ENCODE measurements around the gene WNT16.

The WNT16 gene

DNA sequence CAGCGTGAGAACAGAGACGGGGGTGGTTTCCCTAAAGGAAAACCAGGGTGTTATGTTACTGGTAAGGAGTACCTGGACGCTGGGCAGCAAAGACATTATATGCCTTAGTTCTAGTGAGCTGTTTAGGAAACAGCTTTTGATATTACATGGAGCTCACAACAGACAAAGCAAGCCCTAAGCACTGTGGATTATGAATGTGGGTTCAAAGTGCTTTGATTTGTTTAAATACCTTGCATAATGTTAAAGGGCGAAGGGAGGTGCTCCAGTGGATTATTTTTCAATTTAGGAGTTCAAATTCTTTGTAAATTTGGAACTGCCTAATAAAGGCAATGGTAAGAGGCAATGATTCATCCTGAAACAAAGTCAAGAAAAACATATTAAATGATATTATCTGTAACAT is 13.8 kb downstream of the WNT16 start:
- DNase-seq (ENCODE audit: low read depth in 2 of 2, low spot score in 1 of 2) = no peak

DNA sequence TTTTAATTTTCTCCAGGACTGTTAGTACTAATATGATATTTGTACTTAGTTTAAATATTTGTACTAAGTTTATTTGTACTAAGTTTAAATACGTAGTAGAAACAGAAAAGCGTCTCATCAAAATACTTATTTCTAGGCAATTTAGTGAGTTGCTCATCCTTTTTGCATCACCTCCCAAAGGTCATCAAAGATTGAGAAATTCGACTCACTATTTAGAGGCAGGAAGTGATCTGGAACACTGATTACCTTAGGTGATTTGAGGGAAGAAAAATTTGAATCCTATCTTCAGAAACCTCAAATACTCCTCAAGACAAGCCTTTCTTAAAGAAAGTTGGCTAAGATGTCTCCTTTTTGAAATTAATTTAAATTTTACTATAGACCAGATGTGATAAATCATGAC is 14.5 kb downstream of the WNT16 start:
- no peak for DNase-seq (ENCODE audit: low read depth in 2 of 2, low spot score in 1 of 2)

DNA sequence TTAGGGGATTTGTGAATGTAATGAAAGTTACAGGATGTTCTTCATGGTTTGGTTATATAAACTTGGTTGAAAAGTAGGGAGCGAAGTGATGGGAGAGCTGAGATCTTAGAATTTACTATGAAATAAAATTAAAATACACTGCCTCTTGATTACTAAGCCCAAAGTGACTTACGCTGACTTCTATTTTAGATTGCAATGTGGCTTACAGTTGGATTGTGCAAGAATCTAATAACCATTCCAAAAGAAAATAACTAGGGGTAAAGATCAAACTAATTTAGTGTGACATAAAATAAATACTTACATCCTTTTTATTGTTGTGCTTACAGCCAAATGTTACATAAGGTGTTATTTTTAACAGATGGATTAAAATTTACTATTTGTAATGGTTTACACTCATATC is 15.3 kb downstream of the WNT16 start:
- DNase-seq (ENCODE audit: low read depth in 2 of 2, low spot score in 1 of 2) = no peak

DNA sequence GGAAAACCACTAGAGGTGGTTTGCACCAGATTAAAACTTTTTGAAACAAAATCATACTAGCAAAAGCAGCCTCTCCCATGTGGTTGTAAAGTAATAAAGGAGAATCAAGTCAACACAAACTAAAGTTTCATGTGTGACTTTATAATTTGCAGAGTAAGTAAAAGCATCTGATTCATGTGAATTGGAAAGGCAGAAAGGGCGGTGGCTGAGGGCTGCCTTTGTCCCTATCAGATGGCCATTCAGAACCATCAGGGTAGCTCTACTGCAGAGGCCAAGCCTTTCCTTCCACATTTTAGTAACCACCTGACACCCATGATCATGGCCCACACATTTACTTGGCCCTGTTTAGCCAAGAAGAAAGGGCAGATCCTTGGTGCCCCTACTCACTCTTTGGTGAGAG is 15.7 kb downstream of the WNT16 start:
- no peak for DNase-seq (ENCODE audit: low read depth in 2 of 2, low spot score in 1 of 2)

DNA sequence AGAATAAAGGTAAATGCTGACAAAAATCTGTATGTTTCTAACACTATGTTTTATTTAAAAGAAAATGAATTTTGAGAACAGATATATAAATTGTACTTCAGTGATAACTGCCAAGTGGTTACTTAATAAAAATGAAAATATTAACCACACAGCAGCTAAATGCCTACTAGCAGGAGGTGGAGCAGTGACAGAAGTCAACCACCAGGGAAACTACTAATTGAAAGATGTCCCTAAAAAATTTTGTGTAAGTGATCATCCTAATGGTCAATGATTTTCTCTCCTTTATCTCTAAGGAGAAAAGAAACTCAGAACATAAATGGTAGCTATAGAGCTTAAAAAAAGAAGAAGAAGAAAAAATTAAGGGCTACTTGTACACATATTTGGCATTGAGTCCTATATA is 22.9 kb downstream of the WNT16 start:
- no peak for DNase-seq (ENCODE audit: low read depth in 2 of 2, low spot score in 1 of 2)

DNA sequence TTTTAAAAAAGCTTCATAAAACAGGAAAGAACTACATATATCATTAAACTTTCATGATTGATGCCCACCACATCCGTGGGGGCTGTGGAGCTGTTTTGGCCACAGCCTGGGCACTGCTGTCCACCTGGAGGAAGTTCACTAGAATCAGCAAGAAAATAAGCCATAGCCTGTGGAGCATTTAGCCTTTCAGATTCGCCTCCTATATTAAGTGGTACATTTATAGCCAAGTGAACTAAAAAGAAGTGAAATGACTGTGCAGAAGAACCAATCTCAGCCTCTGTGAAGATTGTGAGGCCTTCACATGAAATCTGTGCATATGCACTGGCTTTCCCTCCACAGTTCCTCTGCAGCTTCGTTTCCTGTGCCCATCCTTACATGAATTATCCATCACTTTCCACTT is 23.5 kb downstream of the WNT16 start:
- DNase-seq (ENCODE audit: low read depth in 2 of 2, low spot score in 1 of 2) = no peak

DNA sequence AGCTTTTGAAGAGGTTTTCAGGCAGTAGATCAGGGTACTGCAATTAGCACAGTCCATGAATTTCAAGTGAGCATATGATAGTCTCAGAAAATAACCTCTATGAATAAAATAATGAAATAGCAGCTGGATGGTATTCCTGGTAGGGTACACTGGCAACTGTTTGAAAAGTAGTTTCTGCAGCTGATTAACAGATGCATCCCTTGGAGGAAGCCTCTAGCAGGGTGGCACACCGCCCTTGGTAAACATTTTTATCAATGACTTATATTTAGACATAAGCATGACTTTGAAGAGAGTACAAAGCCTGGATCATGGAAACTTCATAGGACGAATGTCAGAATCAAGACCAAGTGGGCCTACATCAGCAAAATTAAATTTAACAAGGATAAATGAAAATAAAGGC is 26.8 kb downstream of the WNT16 start:
- DNase-seq (ENCODE audit: low read depth in 2 of 2, low spot score in 1 of 2) = no peak

DNA sequence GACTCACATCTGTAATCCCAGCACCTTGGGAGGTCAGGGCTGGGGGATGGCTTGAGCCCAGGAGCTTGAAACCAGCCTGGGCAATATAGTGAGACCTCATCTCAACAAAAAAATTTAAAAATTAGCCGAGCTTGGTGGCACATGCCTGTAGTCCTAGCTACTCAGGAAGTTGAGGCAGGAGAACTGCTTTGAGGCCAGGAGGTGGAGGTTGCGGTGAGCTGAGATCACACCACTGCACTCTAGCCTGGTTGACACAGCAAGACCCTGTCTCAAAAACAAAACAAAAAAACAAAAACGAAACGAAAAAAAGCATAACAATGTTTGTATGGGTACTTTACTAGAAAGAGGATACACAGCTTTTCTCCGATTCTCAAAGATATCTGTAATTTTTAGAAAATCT is 31.8 kb downstream of the WNT16 start:
- DNase-seq (ENCODE audit: low read depth in 2 of 2, low spot score in 1 of 2) = no peak

DNA sequence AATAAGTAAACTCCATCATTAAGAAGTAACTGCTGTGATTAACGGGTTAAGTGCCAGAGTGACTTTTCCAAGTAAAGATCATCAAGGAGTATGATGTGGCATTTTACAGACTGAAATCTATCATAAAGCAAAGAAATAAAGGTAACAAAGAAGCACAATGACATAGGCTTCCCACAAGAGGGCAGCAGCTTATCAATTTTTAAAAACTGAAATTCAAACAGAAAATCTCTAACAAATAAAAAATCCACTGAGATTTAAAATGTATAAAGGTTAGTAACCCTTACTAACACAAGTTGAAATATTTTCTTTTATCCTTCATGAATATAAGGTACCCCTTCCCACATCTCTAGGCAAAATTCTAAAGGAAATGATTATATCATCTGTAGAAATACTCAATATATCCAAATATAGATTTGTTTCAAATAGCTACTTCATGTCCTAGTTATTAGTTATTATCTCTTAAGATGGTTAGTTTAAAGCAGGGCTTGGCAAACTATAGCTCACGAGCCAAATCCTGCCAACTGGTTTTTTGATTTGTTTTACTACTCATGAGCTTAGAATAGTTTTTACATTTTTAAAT is 38.1 kb downstream of the WNT16 start:
- DNase-seq (ENCODE audit: low read depth in 2 of 2, low spot score in 1 of 2) = no peak

DNA sequence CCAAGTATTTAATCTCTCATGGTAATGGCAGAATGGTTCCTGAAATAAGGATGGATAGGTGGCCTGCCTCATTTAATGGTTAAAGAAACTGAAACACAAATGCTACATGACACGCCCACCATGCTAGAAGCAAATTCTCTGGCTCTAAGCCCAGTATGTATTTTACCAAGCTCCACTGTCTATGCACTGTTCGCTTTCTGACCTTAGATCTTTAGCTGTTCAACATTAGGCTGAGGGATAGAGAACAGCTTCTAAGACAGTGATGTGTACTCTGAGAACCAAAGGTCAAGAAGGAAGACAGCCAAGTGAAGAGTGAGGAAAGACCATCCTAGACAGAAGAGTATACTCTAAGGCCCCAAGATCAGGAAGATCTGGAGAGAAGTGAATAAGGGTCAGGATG is 40.7 kb downstream of the WNT16 start:
- DNase-seq (ENCODE audit: low read depth in 2 of 2, low spot score in 1 of 2) = no peak

DNA sequence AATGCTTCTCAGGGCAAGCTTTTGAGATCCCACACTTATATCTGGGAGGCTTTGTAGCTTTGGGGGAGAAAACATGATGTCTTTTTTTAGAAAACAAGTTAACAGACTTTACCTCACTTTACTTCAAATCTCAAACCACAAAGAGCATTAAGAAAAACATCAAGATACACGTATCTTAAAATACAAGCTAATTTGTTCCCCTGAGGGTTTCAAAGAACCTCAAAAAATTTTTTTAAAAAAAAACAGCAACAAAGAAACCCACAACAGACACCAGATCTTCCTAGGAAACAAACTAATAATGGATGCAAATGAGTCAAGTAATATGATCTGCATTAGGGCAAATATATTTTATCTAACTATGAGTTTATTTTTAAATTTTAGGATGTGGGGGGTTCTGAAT is 42.6 kb downstream of the WNT16 start:
- no peak for DNase-seq (ENCODE audit: low read depth in 2 of 2, low spot score in 1 of 2)

DNA sequence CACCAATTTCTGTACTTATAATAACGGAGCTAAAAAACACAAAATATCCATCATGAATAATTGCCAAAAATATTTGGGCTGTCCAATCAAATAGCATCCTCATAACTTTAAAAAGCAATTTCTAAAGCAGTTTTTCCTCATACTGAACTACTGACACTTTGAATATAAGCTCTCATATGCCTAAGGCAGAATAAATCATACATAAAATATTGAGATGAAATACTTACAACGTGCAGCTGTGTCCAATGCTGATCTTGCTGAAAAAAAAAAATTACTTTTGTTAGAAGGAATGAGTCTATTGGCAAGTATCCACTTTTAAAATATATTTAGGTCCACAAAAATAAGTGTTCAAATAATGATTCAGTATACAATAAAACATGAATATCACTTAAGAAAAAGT is 43.1 kb downstream of the WNT16 start:
- no peak for DNase-seq (ENCODE audit: low read depth in 2 of 2, low spot score in 1 of 2)

DNA sequence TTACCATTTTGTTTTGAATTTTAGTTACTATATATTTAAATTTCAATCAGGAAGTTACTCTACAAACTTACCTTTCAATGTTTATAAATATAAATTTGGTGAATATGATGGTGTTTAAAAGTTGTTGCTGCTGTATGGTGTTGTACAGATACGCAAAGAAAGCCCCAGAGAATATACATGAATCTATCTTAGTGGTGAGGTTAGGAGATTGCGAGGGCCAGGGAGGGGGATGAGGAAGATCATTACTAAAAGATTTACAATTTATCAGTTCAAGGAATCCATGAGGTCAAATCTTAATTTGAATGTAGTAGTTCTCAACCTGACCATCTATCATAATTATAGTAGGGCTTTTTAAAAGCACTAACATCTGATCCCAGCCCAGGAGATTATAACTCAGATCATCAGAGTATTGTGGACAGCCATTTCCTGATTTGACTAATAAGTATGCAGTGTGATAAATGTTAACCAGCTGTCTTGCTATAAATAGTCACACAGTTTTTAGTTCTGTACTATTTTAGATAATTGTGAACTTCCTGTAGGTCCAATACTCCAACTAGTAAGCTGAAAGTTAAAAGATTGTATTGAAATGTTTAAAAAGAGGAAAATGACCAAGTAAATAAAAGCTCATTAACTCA is 43.7 kb downstream of the WNT16 start:
- DNase-seq (ENCODE audit: low read depth in 2 of 2, low spot score in 1 of 2) = no peak

DNA sequence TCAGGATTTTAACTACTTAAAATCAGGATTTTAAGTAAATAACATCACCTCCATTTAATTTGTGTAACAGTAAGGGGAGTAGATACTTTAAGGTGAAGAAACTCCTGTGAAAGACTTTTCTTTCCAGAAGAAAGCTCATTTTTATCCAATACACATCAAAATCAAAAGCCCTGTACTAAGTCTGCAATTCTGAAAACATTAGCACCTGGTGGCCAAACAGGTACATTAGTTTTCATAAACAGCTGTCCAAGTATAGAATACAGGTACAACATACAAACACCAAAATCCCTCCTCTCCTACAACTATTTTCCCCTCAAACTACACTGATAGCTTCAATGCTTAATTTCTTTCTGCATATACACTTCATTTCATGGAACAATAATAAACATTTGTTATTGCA is 44.4 kb downstream of the WNT16 start:
- DNase-seq (ENCODE audit: low read depth in 2 of 2, low spot score in 1 of 2) = no peak

DNA sequence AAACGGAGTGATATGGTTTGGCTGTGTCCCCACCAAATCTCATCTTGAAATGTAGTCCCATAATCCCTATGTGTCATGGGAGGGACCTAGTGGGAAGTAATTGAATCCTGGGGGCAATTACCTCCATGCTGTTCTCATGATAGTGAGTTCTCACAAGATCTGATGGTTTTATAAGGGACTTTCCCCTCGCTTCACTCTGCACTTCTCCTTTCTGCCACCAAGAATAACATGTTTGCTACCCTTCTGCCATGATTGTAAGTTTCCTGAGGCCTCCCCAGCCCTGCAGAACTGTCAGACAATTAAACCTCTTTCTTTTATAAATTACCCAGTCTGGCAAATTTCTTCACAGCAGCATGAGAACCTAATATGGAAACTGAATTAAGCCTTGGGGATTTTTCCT is 48.2 kb downstream of the WNT16 start:
- no peak for DNase-seq (ENCODE audit: low read depth in 2 of 2, low spot score in 1 of 2)

DNA sequence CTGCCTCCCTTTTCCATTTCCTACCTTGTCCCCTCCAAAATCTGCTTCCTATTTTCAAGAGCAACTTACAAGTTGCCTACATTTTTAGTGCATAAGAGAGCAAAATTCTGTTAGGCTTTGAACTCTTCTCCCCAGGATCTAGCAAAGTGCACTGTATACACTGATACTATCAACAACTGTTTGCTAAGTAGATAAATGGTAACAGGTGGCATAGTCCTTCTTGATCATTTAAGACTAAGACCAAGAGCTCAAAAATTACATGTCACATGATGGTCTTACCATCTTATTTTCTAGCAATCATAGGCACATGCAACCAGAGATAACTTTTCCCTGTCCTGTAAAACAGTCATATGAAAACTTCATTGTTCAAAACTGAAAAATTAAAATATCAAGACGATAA is 51.1 kb downstream of the WNT16 start:
- DNase-seq (ENCODE audit: low read depth in 2 of 2, low spot score in 1 of 2) = no peak

DNA sequence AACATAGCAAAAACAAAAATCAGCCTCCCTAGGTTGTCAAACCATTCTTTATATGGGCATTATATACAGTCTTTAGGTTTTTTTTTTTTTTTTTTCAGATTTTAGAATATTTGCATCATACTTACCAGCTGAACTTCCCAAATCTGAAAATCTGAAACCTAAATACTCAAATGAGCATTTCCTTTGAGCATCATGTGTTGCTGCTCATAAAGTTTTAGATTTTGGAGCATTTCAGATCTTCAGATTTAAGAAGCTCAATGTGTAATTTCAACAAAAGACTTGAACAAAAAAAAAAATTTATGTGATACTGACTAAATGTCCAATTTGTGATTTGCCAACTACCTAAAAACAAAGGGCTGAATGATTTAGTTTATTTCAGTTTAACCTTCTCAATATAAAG is 53.7 kb downstream of the WNT16 start:
- no peak for DNase-seq (ENCODE audit: low read depth in 2 of 2, low spot score in 1 of 2)

DNA sequence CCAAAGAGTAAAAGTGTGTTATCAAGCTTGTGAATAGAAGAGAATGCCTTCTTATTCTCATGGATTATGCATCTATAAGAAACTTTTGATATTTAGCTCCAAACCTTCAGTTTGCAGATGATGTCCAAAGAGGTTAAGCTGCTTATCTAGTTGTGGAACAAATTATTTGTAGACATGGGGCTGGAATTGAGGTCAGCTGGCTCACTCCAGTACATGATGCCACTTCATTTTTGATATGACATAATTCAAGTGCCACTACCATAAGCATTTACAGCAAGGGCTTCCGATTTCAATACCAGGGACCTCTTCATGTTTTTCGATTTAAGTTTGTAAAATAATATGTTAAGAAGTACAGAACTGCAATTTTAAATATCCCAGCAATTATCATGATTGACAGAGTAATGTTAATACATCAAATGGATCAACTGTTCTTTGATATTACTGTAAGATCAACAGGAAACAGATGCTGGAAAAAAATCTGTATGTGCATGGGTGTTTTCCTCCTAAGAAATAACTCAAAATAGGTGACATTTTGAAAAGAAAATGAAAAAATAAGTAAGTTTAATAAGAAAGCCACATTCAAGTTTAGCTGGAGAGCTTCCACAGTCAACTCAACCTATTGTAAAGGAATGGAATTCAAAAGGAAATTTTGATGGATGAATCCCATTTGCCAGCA is 54.6 kb downstream of the WNT16 start:
- DNase-seq (ENCODE audit: low read depth in 2 of 2, low spot score in 1 of 2) = no peak

DNA sequence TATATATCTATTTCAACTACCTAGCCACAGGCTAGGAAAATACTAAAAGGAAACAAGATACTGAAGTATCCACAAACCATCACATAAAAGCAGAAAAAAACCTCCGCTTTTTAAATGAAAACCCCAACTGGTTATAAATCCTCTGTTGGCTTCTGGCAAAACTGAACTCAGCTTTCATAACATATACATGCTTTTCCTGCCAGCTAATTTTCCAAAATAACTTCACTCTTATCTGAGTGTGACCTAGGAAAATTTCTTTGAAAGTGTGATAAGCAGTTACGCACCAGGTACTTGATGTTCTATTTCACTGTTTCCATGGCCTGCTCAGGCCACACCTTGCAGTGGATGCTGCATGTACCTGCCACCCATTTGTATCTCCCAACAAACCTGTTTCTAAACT is 55.5 kb downstream of the WNT16 start:
- no peak for DNase-seq (ENCODE audit: low read depth in 2 of 2, low spot score in 1 of 2)

DNA sequence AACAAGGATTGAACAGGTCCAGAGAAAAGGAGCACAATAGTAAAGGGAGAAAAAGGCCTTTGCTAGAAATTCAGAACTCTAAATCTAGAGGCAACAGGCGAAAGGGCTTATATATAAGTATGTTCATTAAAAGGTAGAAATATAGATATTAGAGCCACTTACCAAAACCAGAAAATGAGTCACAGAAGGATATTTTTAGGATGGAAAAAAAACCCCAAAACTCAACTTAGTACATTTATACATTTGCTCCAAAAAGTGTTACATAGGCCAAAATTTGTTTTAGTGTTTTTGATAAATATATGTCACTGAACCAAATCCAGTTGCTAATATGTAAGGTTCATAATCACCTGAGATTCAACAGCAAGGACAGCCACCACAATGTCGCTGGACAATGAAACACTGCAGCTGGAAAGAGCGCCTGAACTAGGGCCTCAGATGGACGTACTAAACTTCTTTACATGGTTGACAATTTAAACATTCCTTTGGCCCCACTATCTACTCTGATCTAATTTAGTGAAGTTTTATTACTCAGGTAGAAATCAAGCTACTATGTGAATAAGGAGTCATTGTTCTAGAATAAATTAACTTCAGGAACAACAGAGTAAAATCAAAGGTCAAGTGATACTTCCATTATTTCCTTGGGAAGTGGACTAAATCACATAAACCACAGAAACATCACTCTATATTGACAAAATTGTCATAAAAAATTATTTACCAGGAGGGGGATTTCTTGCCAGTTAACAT is 56.4 kb downstream of the WNT16 start:
- DNase-seq (ENCODE audit: low read depth in 2 of 2, low spot score in 1 of 2) = no peak

DNA sequence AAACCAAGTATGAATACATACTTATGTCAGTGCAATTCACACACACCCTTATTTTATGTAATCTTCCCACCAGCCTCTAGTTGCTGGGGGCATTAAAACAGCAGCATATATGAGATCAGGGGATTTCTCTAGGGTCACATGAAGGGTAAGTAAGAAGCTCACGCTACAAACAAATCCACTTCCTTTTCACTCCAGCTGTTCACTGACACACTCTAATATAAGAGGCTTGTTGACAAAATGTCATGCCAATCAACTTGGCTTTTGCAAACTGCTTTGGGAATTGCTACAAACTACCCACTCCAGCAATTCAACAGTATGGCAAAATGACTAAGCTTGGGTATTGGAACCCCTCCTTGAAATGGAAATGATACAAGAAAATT is 57.0 kb downstream of the WNT16 start:
- DNase-seq (ENCODE audit: low read depth in 2 of 2, low spot score in 1 of 2) = no peak

DNA sequence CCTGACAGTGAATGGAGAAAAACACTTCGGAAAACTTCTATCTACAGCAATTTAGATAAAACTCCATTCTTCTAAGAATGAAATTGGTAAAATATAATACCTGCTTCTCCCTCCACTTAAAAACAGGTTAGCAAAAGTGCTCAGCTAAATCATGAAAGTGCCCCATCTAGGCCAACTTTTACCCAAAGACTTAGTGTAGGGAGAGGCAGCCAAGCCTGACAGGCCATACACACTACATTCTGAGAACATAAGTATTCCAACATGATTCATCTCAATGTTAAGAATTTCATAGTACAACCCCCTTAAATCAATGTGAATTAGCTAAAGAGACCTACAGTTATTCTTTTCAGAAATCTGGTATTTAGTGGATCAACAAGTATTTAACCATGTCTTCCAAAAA is 60.1 kb downstream of the WNT16 start:
- no peak for DNase-seq (ENCODE audit: low read depth in 2 of 2, low spot score in 1 of 2)
